HepG2 (cell line): ENCODE data around the gene EEIG1. TPM values are rescaled to one million over a fixed set of nuclear protein-coding genes. Genes with fewer than 3 reads are reported as not detected.
A peak's percentile ranks its signal among the peaks of the same experiment; 100 is the strongest.

Experiments
- ATAC-seq: fragments of 200-7000 bp; cut with Tn5 transposase; 3 replicates; pipeline ENCODE4 v1.9.1; 2020; ENCODE audit warnings: mild to moderate bottlenecking, moderate library complexity
- BruUV-seq: library from RNA; stranded (reverse); fragments of 400-500 nt; replicated peaks from 2 replicates; lab custom pipeline; 2021; lab: Mats Ljungman, UMichigan
- CTCF ChIA-PET: fragments of 300-600 bp; formaldehyde crosslinking; extraction: SDS; loops from one replicate; lab custom pipeline; 2021; ENCODE audit warnings: low total read pairs, inconsistent platforms, low intra/inter-chr PET ratio; lab: Yijun Ruan, JAX
- POLR2A ChIA-PET: fragments of 350-600 bp; sonication (Branson Sonifier 250); formaldehyde crosslinking; loops from one replicate; lab custom pipeline; 2020; ENCODE audit warnings: antibody characterized with exemption, inconsistent platforms; lab: Yijun Ruan, JAX
- DNase-seq: peaks from one replicate; pipeline ENCODE4 v3.0.0-alpha.2; 2015; ENCODE audit warnings: low spot score
- FAIRE-seq: peaks from 3 replicates; lab custom pipeline; 2011; peaks lifted over from hg19 to GRCh38; lab: Jason Lieb, UNC
- H2AFZ ChIP-seq: one replicate; pipeline ENCODE4 v1.6.1; 2011; ENCODE audit warnings: low read length, inconsistent platforms
- H3K27ac ChIP-seq: fragments of 300-600 bp; 3 replicates; pipeline ENCODE4 v1.8.0; 2011; ENCODE audit warnings: mixed run types, mild to moderate bottlenecking, mixed read lengths, low read length, inconsistent platforms; ENCODE audit not compliant: insufficient read depth; ENCODE audit errors: extremely low read length
- H3K27me3 ChIP-seq, 2 experiments: fragments of 200-600 bp in 1 of 2; 2 replicates in 1 of 2; 3 replicates in 1 of 2; pipeline versions ENCODE4 v1.6.0 to v1.8.0; 2011; ENCODE audit warnings: low read length in 2 of 2, mild to moderate bottlenecking in 2 of 2, moderate library complexity in 2 of 2, inconsistent platforms in 1 of 2; ENCODE audit not compliant: insufficient read depth in 2 of 2, control insufficient read depth in 1 of 2
- H3K36me3 ChIP-seq, 2 experiments: fragments of 200-600 bp in 1 of 2; replicated peaks in 1 of 2; 2 replicates in 1 of 2; 3 replicates in 1 of 2; pipeline versions ENCODE4 v1.5.1 to v1.8.0; 2011; ENCODE audit warnings: low read length in 2 of 2, inconsistent platforms in 1 of 2; ENCODE audit not compliant: insufficient read depth in 2 of 2, control insufficient read depth in 1 of 2
- H3K4me1 ChIP-seq: 2 replicates; pipeline ENCODE4 v1.5.1; 2012; ENCODE audit warnings: low read length, inconsistent platforms; ENCODE audit not compliant: insufficient read depth
- H3K4me2 ChIP-seq: 2 replicates; pipeline ENCODE4 v1.6.0; 2011; ENCODE audit warnings: low read depth, low read length, inconsistent platforms
- H3K4me3 ChIP-seq, 3 experiments: fragments of 200-600 bp in 1 of 3; sonication (generic), shearing (Covaris generic) in 1 of 3; replicated peaks in 1 of 3; 2 replicates each; pipeline ENCODE4 v1.5.1; 2011 to 2016; ENCODE audit warnings: low read length in 3 of 3, inconsistent platforms in 2 of 3, low read depth in 2 of 3, mild to moderate bottlenecking in 2 of 3, control low read depth in 1 of 3, mixed read lengths in 1 of 3; ENCODE audit not compliant: insufficient read depth in 1 of 3
- H3K79me2 ChIP-seq: one replicate; pipeline ENCODE4 v1.6.1; 2011; ENCODE audit warnings: low read length, inconsistent platforms; ENCODE audit not compliant: insufficient read depth
- H3K9ac ChIP-seq: 2 replicates; pipeline ENCODE4 v1.6.0; 2011; ENCODE audit warnings: mild to moderate bottlenecking, low read depth, low read length, inconsistent platforms; ENCODE audit not compliant: insufficient read depth
- H3K9me3 ChIP-seq: 2 replicates; pipeline ENCODE4 v1.5.1; 2012; ENCODE audit warnings: mild to moderate bottlenecking, low read length
- H4K20me1 ChIP-seq: 2 replicates; pipeline ENCODE4 v1.6.0; 2011; ENCODE audit warnings: inconsistent platforms, mild to moderate bottlenecking, low read length, moderate library complexity; ENCODE audit not compliant: insufficient read depth
- ARID4A ChIP-seq: sonication (generic); formaldehyde crosslinking; IDR thresholded peaks from 2 replicates; pipeline ENCODE4 v1.5.0; 2020; ENCODE audit warnings: mild to moderate bottlenecking, missing genetic modification reagents, borderline replicate concordance
- ELF1 ChIP-seq: sonication (generic); formaldehyde crosslinking; IDR thresholded peaks from 2 replicates; pipeline ENCODE4 v1.4.0; 2020; ENCODE audit warnings: missing genetic modification reagents
- ELF3 ChIP-seq: IDR thresholded peaks from 2 replicates; pipeline ENCODE4 v1.6.1; 2016; ENCODE audit warnings: missing genetic modification reagents, missing compliant biosample characterization
- ETV5 ChIP-seq: IDR thresholded peaks from 2 replicates; pipeline ENCODE4 v1.6.1; 2018; ENCODE audit warnings: missing biosample characterization, missing genetic modification reagents, inconsistent platforms, borderline replicate concordance
- GABPA ChIP-seq, 2 experiments: IDR thresholded peaks; 2 replicates each; pipeline ENCODE4 v1.6.1; 2011 to 2016; ENCODE audit warnings: low read depth in 2 of 2, low read length in 1 of 2, missing biosample characterization in 1 of 2, missing genetic modification characterization in 1 of 2
- GABPB1 ChIP-seq: IDR thresholded peaks from 2 replicates; pipeline ENCODE4 v1.6.1; 2016; ENCODE audit warnings: mild to moderate bottlenecking, missing genetic modification reagents, moderate library complexity, missing compliant biosample characterization
- GATAD2A ChIP-seq: IDR thresholded peaks from 2 replicates; pipeline ENCODE4 v1.6.1; 2016
- KAT8 ChIP-seq: IDR thresholded peaks from 2 replicates; pipeline ENCODE4 v1.6.1; 2016; ENCODE audit warnings: missing genetic modification reagents, missing compliant biosample characterization
- LCORL ChIP-seq, 2 experiments: fragments of 450-650 bp in 1 of 2; sonication (generic) in 1 of 2; formaldehyde crosslinking in 1 of 2; IDR thresholded peaks; 2 replicates each; pipeline versions ENCODE4 v1.5.0 to v1.6.1; 2017 to 2020; ENCODE audit warnings: antibody characterized with exemption in 1 of 2, missing genetic modification reagents in 1 of 2
- MED1 ChIP-seq: sonication (generic); formaldehyde crosslinking; IDR thresholded peaks from 2 replicates; pipeline ENCODE4 v1.4.0; 2020; ENCODE audit warnings: missing genetic modification reagents
- RXRA ChIP-seq: sonication (generic); formaldehyde crosslinking; IDR thresholded peaks from 2 replicates; pipeline ENCODE4 v1.5.1; 2020; ENCODE audit warnings: missing genetic modification reagents
- SAP130 ChIP-seq: IDR thresholded peaks from 2 replicates; pipeline ENCODE4 v1.6.1; 2016; ENCODE audit warnings: low read depth
- ZNF138 ChIP-seq: sonication (generic); formaldehyde crosslinking; IDR thresholded peaks from 2 replicates; pipeline ENCODE4 v1.5.0; 2020; ENCODE audit warnings: mild to moderate bottlenecking, low read depth, missing genetic modification reagents
- ZNF234 ChIP-seq: sonication (generic); formaldehyde crosslinking; conservative IDR thresholded peaks from 2 replicates; pipeline ENCODE4 v1.5.1; 2020; ENCODE audit warnings: mild to moderate bottlenecking, missing genetic modification reagents
- ZNF263 ChIP-seq: sonication (generic); formaldehyde crosslinking; IDR thresholded peaks from 2 replicates; pipeline ENCODE4 v1.4.0; 2020; ENCODE audit warnings: missing genetic modification reagents
- ZNF501 ChIP-seq: sonication (generic); formaldehyde crosslinking; IDR thresholded peaks from 2 replicates; pipeline ENCODE4 v1.5.1; 2020; ENCODE audit warnings: mild to moderate bottlenecking, moderate library complexity, missing genetic modification reagents
- ZNF562 ChIP-seq: sonication (generic); formaldehyde crosslinking; IDR thresholded peaks from 2 replicates; pipeline ENCODE4 v1.8.0; 2022; ENCODE audit warnings: missing genetic modification reagents, borderline replicate concordance
- ZNF615 ChIP-seq: sonication (generic); formaldehyde crosslinking; IDR thresholded peaks from 2 replicates; pipeline ENCODE4 v1.5.0; 2020; ENCODE audit warnings: mild to moderate bottlenecking, missing genetic modification reagents, borderline replicate concordance
- WGBS: methylation state at CpG from one replicate; pipeline ENCODE4 v1.1.6; 2017; ENCODE audit warnings: low lambda C conversion rate; 5-methylcytosine and 5-hydroxymethylcytosine counted together
- in situ Hi-C: cut with HindIII; loops from 2 replicates; pipeline ENCODE4 v1.10.0; 2017; ENCODE audit warnings: low pct_unique_long_range_greater_than_20kb; ENCODE audit not compliant: extremely low pct_ligation_motif_present
- intact Hi-C: fragments of 100-400 bp; cut with micrococcal nuclease; formaldehyde crosslinking; loops from one replicate; pipeline ENCODE4 v1.10.0; 2022; ENCODE audit not compliant: unreplicated experiment
- polyA plus RNA-seq, 8 experiments: library from polyadenylated mRNA; depleted of rRNA in 3 of 8; stranded (reverse) in 7 of 8; unstranded in 1 of 8; fragments of >200 nt; fragmentation: Illumina TruSeq in 4 of 8; extraction: Trizol in 4 of 8; gene quantifications; 2 replicates each; pipeline versions ENCODE4 v1.2.1 to v1.2.3, GENCODE V29; 2011 to 2016; ENCODE audit warnings: low read depth in 4 of 8, missing spikeins in 1 of 8, mixed read lengths in 1 of 8; ENCODE audit not compliant: insufficient read depth in 1 of 8
- total RNA-seq, 5 experiments: library from RNA; depleted of rRNA; stranded (reverse); fragments of >200 nt; fragmentation: Illumina TruSeq; extraction: Trizol; gene quantifications; 2 replicates each; pipeline ENCODE4 v1.2.3, GENCODE V29; 2016; ENCODE audit warnings: low read depth in 1 of 5
- TF ChIP-seq, protein P1 (sequence below): IDR thresholded peaks from 2 replicates; pipeline ENCODE4 v1.6.1; 2016

EEIG1 gene
- total and polyA plus RNA-seq, 2 of the 13 experiments (the other 11 are each of a cell fraction or from before 2014, with no cell fraction given): 16.6 to 25.2 TPM

DNA sequence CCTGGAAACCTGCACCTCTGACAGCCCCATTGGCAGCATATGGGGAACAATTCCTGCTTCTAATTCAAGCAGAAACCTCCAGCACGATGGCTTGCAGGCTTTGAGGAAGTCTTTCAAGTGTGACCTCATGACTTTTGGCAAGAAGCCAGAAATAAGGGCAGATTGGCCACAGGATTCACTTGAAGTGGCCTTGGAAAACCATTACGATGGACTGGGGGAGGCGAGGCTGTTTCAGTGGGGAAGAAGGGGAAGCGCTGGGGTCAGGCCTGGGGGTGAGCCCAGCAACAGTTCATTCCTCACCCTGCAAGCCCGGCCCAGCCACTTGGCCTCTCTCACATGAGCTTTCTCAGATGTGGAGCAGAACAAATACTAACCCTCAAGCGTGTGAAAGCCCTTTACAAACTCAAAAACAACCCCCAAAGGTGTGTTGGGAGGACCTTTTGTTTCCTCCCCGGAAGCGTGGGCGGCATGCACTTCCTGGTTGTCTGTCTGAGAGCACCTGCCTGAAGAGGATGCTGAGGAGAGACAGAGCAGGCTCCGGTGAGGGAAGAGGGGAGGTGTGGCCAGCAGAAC lies 26.9 kb upstream of the EEIG1 start:
- no peak overlapping the region for H3K27ac ChIP-seq
- intact Hi-C loops: no loop called here
- no peak for FAIRE-seq
- BruUV-seq: no TSS peak
- no peaks in the 10 kb centered on the region for H3K36me3 ChIP-seq
- no peaks in the 10 kb centered on the region for H4K20me1 ChIP-seq
- H3K79me2 ChIP-seq: no peaks in the 10 kb centered on the region
- H3K4me2 ChIP-seq: peak overlapping the region; percentile 66
- in situ Hi-C loops: no loop called here
- no peak overlapping the region for H2AFZ ChIP-seq
- POLR2A ChIA-PET: interaction anchor here (0.6 kb wide), 1 partner anchor 72 kb away, joined by 3 read pairs; no protein-coding TSS in a partner anchor
- CTCF ChIA-PET: no interaction called here
- DNase-seq: peak; percentile 45
- peak overlapping the region; percentile 45; the same call in 1 of the 2 replicates for H3K9ac ChIP-seq
- no peak for ATAC-seq
- peaks cover 69% of the 10 kb centered on the region for H3K4me1 ChIP-seq
- H3K4me3 ChIP-seq: peak overlapping the region in 2 of 3 experiments; percentile 9 to 44; a peak in 1 of 6 replicates
- H3K9me3 ChIP-seq: no peaks in the 10 kb centered on the region
- peaks cover 0 to 4% of the 10 kb centered on the region in 2 experiments; a peak in 2 of 5 replicates for H3K27me3 ChIP-seq
- WGBS: 3% methylated on average over 9 of the region's 10 CpGs
- TF ChIP-seq ELF3 (CRISPR knock-in tag): 0 out of 2 replicates have a peak, but pooled peaks have one; percentile 2
- peak; percentile 43; the same call in 1 of the 2 replicates for TF ChIP-seq ZNF263 (CRISPR knock-in tag)
- peak; percentile 47; the same call in 1 of the 2 replicates for TF ChIP-seq KAT8 (CRISPR knock-in tag)
- no peak for TF ChIP-seq ZNF562
- peak; percentile 87 for TF ChIP-seq LCORL (IDR thresholded peaks at IDR 0.05)
- no peak for TF ChIP-seq LCORL (CRISPR knock-in tag; IDR thresholded peaks at IDR 0.05)
- TF ChIP-seq GABPB1 (CRISPR knock-in tag): peak; percentile 68
- TF ChIP-seq ARID4A (CRISPR knock-in tag): 0 out of 2 replicates have a peak, but pooled peaks have one; percentile 22
- TF ChIP-seq ZNF234: no peak
- TF ChIP-seq ZNF501 (CRISPR knock-in tag): 0 out of 2 replicates have a peak, but pooled peaks have one; percentile 13
- TF ChIP-seq ETV5 (CRISPR knock-in tag): peak; percentile 60; the same call in 1 of the 2 replicates
- peak; percentile 37; the same call in 1 of the 2 replicates for TF ChIP-seq MED1
- peak; percentile 26; the same call in 1 of the 2 replicates for TF ChIP-seq SAP130
- 0 out of 2 replicates have a peak, but pooled peaks have one; percentile 28 for TF ChIP-seq GABPA (IDR thresholded peaks at IDR 0.05; ENCODE audit: low read depth, low read length)
- TF ChIP-seq GABPA (CRISPR knock-in tag; IDR thresholded peaks at IDR 0.05; ENCODE audit: low read depth): peak; percentile 77
- TF ChIP-seq RXRA (CRISPR knock-in tag): 0 out of 2 replicates have a peak, but pooled peaks have one; percentile 23
- TF ChIP-seq ZNF615: 0 out of 2 replicates have a peak, but pooled peaks have one; percentile 60
- peak; percentile 78 for TF ChIP-seq ELF1 (CRISPR knock-in tag)
- TF ChIP-seq ZNF138: no peak
- TF ChIP-seq GATAD2A (CRISPR knock-in tag): peak; percentile 10; the same call in 1 of the 2 replicates
- TF ChIP-seq, protein P1, sequence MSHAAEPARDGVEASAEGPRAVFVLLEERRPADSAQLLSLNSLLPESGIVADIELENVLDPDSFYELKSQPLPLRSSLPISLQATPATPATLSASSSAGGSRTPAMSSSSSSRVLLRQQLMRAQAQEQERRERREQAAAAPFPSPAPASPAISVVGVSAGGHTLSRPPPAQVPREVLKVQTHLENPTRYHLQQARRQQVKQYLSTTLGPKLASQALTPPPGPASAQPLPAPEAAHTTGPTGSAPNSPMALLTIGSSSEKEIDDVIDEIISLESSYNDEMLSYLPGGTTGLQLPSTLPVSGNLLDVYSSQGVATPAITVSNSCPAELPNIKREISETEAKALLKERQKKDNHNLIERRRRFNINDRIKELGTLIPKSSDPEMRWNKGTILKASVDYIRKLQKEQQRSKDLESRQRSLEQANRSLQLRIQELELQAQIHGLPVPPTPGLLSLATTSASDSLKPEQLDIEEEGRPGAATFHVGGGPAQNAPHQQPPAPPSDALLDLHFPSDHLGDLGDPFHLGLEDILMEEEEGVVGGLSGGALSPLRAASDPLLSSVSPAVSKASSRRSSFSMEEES (CRISPR knock-in tag): no peak
